Neural progenitor cell (in vitro differentiated cells): ENCODE data around the gene GNAS. TPM values are rescaled to one million over a fixed set of nuclear protein-coding genes. Genes with fewer than 3 reads are reported as not detected.

Source experiments
- DNase-seq: peaks from one replicate; pipeline ENCODE4 v3.0.0-alpha.2; 2016; ENCODE audit warnings: low spot score
- H2AFZ ChIP-seq: fragments of 200-600 bp; sonication (generic); replicated peaks from 2 replicates; pipeline ENCODE4 v1.6.1; 2016; ENCODE audit warnings: antibody characterized with exemption
- H3F3A ChIP-seq: fragments of 200-600 bp; sonication (generic); 2 replicates; pipeline ENCODE4 v1.6.1; 2016; ENCODE audit warnings: antibody characterized with exemption, low read depth
- H3K27ac ChIP-seq: fragments of 200-600 bp; sonication (generic); 2 replicates; pipeline ENCODE4 v1.5.1; 2016; ENCODE audit warnings: mild to moderate bottlenecking
- H3K27me3 ChIP-seq: fragments of 200-600 bp; sonication (generic); 2 replicates; pipeline ENCODE4 v1.6.1; 2016; ENCODE audit warnings: mild to moderate bottlenecking, moderate library complexity
- H3K36me3 ChIP-seq: fragments of 200-600 bp; sonication (generic); 2 replicates; pipeline ENCODE4 v1.5.1; 2016
- H3K4me1 ChIP-seq: fragments of 200-600 bp; sonication (generic); 2 replicates; pipeline ENCODE4 v1.6.1; 2016; ENCODE audit warnings: mixed run types
- H3K4me2 ChIP-seq: fragments of 200-600 bp; sonication (generic); 2 replicates; pipeline ENCODE4 v1.6.1; 2016
- H3K4me3 ChIP-seq: fragments of 200-600 bp; sonication (generic); 2 replicates; pipeline ENCODE4 v1.5.1; 2016
- H3K79me2 ChIP-seq: fragments of 200-600 bp; sonication (generic); 2 replicates; pipeline ENCODE4 v1.6.1; 2016; ENCODE audit warnings: low read depth
- H3K9ac ChIP-seq: fragments of 200-600 bp; sonication (generic); 2 replicates; pipeline ENCODE4 v1.6.1; 2016
- H3K9me3 ChIP-seq: fragments of 200-600 bp; sonication (generic); 2 replicates; pipeline ENCODE4 v1.5.1; 2016; ENCODE audit warnings: low read depth
- H4K20me1 ChIP-seq: fragments of 200-600 bp; sonication (generic); 2 replicates; pipeline ENCODE4 v1.6.1; 2016; ENCODE audit warnings: low read depth
- H3K27ac Mint-ChIP-seq: 3 replicates; pipeline ENCODE4 v1.8.0; 2021; ENCODE audit warnings: mixed read lengths
- H3K27me3 Mint-ChIP-seq: 2 replicates; pipeline ENCODE4 v1.8.0; 2022; ENCODE audit warnings: low read depth, mild to moderate bottlenecking, inconsistent platforms, moderate library complexity, mixed read lengths; ENCODE audit not compliant: insufficient read depth
- H3K36me3 Mint-ChIP-seq: 3 replicates; pipeline ENCODE4 v1.8.0; 2021; ENCODE audit warnings: mixed read lengths
- H3K4me1 Mint-ChIP-seq: 3 replicates; pipeline ENCODE4 v1.8.0; 2021; ENCODE audit warnings: mixed read lengths
- H3K4me3 Mint-ChIP-seq: 3 replicates; pipeline ENCODE4 v1.8.0; 2021; ENCODE audit warnings: mild to moderate bottlenecking, moderate library complexity, mixed read lengths
- H3K9me3 Mint-ChIP-seq: 3 replicates; pipeline ENCODE4 v1.8.0; 2020; ENCODE audit warnings: mixed read lengths
- EZH2 ChIP-seq: fragments of 200-600 bp; sonication (generic); IDR thresholded peaks from 2 replicates; pipeline ENCODE4 v1.6.1; 2017; ENCODE audit warnings: antibody characterized with exemption, mild to moderate bottlenecking, moderate library complexity
- EZH2phosphoT487 ChIP-seq: fragments of 200-600 bp; sonication (generic); IDR thresholded peaks from 2 replicates; pipeline ENCODE4 v1.6.1; 2017; ENCODE audit warnings: antibody characterized with exemption
- total RNA-seq: library from RNA; depleted of rRNA; stranded (reverse); fragments of >200 nt; gene quantifications from 2 replicates; pipeline ENCODE4 v1.2.3, GENCODE V29; 2015; ENCODE audit warnings: low replicate concordance
- TF ChIP-seq, protein P1 (sequence below): fragments of 200-600 bp; sonication (generic); IDR thresholded peaks from 2 replicates; pipeline ENCODE4 v1.5.1; 2017; ENCODE audit warnings: antibody characterized with exemption, mild to moderate bottlenecking

Gene GNAS
- total RNA-seq, 1 donor from 2014 or later: 794 TPM

GRCh38 chr20:58853466-58853865 lies 950 bp downstream of the GNAS start:
- Mint-ChIP-seq H3K27ac (no peak overlapping the region), H3K4me1 (peaks cover 12% of the 10 kb centered on the region), H3K9me3 (peaks cover 14% of the 10 kb centered on the region), H3K36me3 (no peaks in the 10 kb centered on the region), H3K4me3 (no peak overlapping the region), H3K27me3 (peaks cover 49% of the 10 kb centered on the region)
- Histone ChIP-seq H3K9me3 (no peaks in the 10 kb centered on the region), H4K20me1 (peaks cover 18% of the 10 kb centered on the region), H3K4me3 (no peak overlapping the region), H3K4me1 (peaks cover 12% of the 10 kb centered on the region), H3K4me2 (peak overlapping the region; percentile 73), H3K27me3 (peaks cover 75% of the 10 kb centered on the region), H3K36me3 (no peaks in the 10 kb centered on the region), H2AFZ (no peak overlapping the region), H3F3A (peaks cover 5% of the 10 kb centered on the region), H3K27ac (no peak overlapping the region), H3K79me2 (peaks cover 22% of the 10 kb centered on the region), H3K9ac (no peak overlapping the region)
- no peak for DNase-seq
- TF ChIP-seq, protein P1, sequence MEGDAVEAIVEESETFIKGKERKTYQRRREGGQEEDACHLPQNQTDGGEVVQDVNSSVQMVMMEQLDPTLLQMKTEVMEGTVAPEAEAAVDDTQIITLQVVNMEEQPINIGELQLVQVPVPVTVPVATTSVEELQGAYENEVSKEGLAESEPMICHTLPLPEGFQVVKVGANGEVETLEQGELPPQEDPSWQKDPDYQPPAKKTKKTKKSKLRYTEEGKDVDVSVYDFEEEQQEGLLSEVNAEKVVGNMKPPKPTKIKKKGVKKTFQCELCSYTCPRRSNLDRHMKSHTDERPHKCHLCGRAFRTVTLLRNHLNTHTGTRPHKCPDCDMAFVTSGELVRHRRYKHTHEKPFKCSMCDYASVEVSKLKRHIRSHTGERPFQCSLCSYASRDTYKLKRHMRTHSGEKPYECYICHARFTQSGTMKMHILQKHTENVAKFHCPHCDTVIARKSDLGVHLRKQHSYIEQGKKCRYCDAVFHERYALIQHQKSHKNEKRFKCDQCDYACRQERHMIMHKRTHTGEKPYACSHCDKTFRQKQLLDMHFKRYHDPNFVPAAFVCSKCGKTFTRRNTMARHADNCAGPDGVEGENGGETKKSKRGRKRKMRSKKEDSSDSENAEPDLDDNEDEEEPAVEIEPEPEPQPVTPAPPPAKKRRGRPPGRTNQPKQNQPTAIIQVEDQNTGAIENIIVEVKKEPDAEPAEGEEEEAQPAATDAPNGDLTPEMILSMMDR: no peak
- TF ChIP-seq EZH2: no peak
- no peak for TF ChIP-seq EZH2phosphoT487

GRCh38 chr20:58853976-58854637 lies 1.6 kb downstream of the GNAS start:
- Histone ChIP-seq H3K4me2 (peak overlapping the region; percentile 73), H3F3A (peaks cover 5% of the 10 kb centered on the region), H3K4me3 (peak overlapping the region; percentile 41), H3K4me1 (peaks cover 6% of the 10 kb centered on the region), H3K9ac (no peak overlapping the region), H3K27ac (no peak overlapping the region), H3K9me3 (no peaks in the 10 kb centered on the region), H3K79me2 (peaks cover 16% of the 10 kb centered on the region), H3K36me3 (no peaks in the 10 kb centered on the region), H4K20me1 (peaks cover 12% of the 10 kb centered on the region), H3K27me3 (peaks cover 82% of the 10 kb centered on the region), H2AFZ (no peak overlapping the region)
- peak; percentile 41 for DNase-seq
- Mint-ChIP-seq H3K36me3 (no peaks in the 10 kb centered on the region), H3K4me3 (peak overlapping the region; percentile 76), H3K4me1 (peaks cover 12% of the 10 kb centered on the region), H3K27me3 (peaks cover 47% of the 10 kb centered on the region), H3K9me3 (peaks cover 14% of the 10 kb centered on the region), H3K27ac (no peak overlapping the region)
- TF ChIP-seq EZH2 (peak; percentile 93), EZH2phosphoT487 (no peak)

GRCh38 chr20:58854638-58855471 lies 2.3 kb downstream of the GNAS start:
- H3K27me3 Mint-ChIP-seq: peaks cover 47% of the 10 kb centered on the region
- peaks cover 14% of the 10 kb centered on the region for H3K9me3 Mint-ChIP-seq
- H3K27ac Mint-ChIP-seq: no peak overlapping the region
- peak; percentile 56 for DNase-seq
- H3K36me3 Mint-ChIP-seq: no peaks in the 10 kb centered on the region
- peaks cover 5% of the 10 kb centered on the region for H3F3A ChIP-seq
- H3K9ac ChIP-seq: no peak overlapping the region
- peaks cover 6% of the 10 kb centered on the region for H3K4me1 Mint-ChIP-seq
- peaks cover 85% of the 10 kb centered on the region for H3K27me3 ChIP-seq
- no peaks in the 10 kb centered on the region for H3K36me3 ChIP-seq
- peaks cover 8% of the 10 kb centered on the region for H3K79me2 ChIP-seq
- H3K27ac ChIP-seq: no peak overlapping the region
- H3K4me2 ChIP-seq: peak overlapping the region; percentile 73
- peaks cover 6% of the 10 kb centered on the region for H4K20me1 ChIP-seq
- TF ChIP-seq, protein P1: no peak
- TF ChIP-seq EZH2phosphoT487 (peak; percentile 92), EZH2 (peak; percentile 89)
- H3K4me3 ChIP-seq: peak overlapping the region; percentile 41
- H3K9me3 ChIP-seq: no peaks in the 10 kb centered on the region
- peak overlapping the region; percentile 40 for H2AFZ ChIP-seq
- no peaks in the 10 kb centered on the region for H3K4me1 ChIP-seq
- H3K4me3 Mint-ChIP-seq: peak overlapping the region; percentile 69
